Measurements from ENCODE around the gene COIL. TPM values are rescaled to one million over a fixed set of nuclear protein-coding genes. Genes with fewer than 3 reads are reported as not detected.
"Not testable (repeated sequence)": the region's sequence is repeated elsewhere in the genome, so short reads cannot be mapped to it uniquely, and the experiment has no call there.

Gene COIL
- total RNA-seq, 2 experiments from 2014 or later: 16.9 to 18.2 TPM

- no peak overlapping the region for H3K27ac Mint-ChIP-seq
- peaks cover 19% of the 10 kb centered on the region for H3K4me1 Mint-ChIP-seq (ENCODE audit: low read depth)
- no peaks in the 10 kb centered on the region for H3K36me3 Mint-ChIP-seq (ENCODE audit: low read depth)
- intact Hi-C loops (cut with micrococcal nuclease): loop anchor here (5.0 kb wide), 1 partner anchor 65 kb away; the partner anchor contains the start of gene TRIM25
- no peaks in the 10 kb centered on the region for H3K9me3 Mint-ChIP-seq
- peak overlapping the region; percentile 57 for H3K4me3 Mint-ChIP-seq
- H3K27me3 Mint-ChIP-seq (ENCODE audit: low read depth): peaks cover 3% of the 10 kb centered on the region
- DNase-seq: no peak
- CTCF ChIA-PET: interaction anchor here (0.6 kb wide), 2 partner anchors 136 to 575 kb away, joined by 3 read pairs; no protein-coding TSS in a partner anchor
Observed at GRCh38 chr17:56976941-56977608, 16.2 kb upstream of the COIL start.

- peaks cover 3% of the 10 kb centered on the region for H3K27me3 Mint-ChIP-seq (ENCODE audit: low read depth)
- DNase-seq: no peak
- intact Hi-C loops (cut with micrococcal nuclease): loop anchor here (5.0 kb wide), 1 partner anchor 63 kb away; the partner anchor contains the start of gene TRIM25
- peaks cover 19% of the 10 kb centered on the region for H3K4me1 Mint-ChIP-seq (ENCODE audit: low read depth)
- H3K27ac Mint-ChIP-seq: no peak overlapping the region
- H3K36me3 Mint-ChIP-seq (ENCODE audit: low read depth): no peaks in the 10 kb centered on the region
- CTCF ChIA-PET: interaction anchor here (0.6 to 0.7 kb wide), 2 partner anchors 9 to 34 kb away, joined by 3 to 4 read pairs; no protein-coding TSS in a partner anchor
- H3K9me3 Mint-ChIP-seq: peaks cover 3% of the 10 kb centered on the region
- no peak overlapping the region for H3K4me3 Mint-ChIP-seq
Observed at GRCh38 chr17:56975656-56976055, 14.8 kb upstream of the COIL start.

GRCh38 chr17:56974055-56974454 lies 13.2 kb upstream of the COIL start:
- Mint-ChIP-seq H3K4me1 (ENCODE audit: low read depth) (peaks cover 15% of the 10 kb centered on the region), H3K27me3 (ENCODE audit: low read depth) (peaks cover 3% of the 10 kb centered on the region), H3K9me3 (peaks cover 3% of the 10 kb centered on the region), H3K36me3 (ENCODE audit: low read depth) (no peaks in the 10 kb centered on the region), H3K4me3 (no peak overlapping the region), H3K27ac (no peak overlapping the region)
- no peak for DNase-seq
- intact Hi-C loops (cut with micrococcal nuclease): no loop called here
- CTCF ChIA-PET: no interaction called here

- CTCF ChIA-PET: no interaction called here
- H3K4me3 Mint-ChIP-seq: no peak overlapping the region
- H3K9me3 Mint-ChIP-seq: peaks cover 3% of the 10 kb centered on the region
- no peak for DNase-seq
- no peak overlapping the region for H3K27ac Mint-ChIP-seq
- intact Hi-C loops (cut with micrococcal nuclease): no loop called here
- no peaks in the 10 kb centered on the region for H3K36me3 Mint-ChIP-seq (ENCODE audit: low read depth)
- H3K27me3 Mint-ChIP-seq (ENCODE audit: low read depth): peaks cover 3% of the 10 kb centered on the region
- peaks cover 9% of the 10 kb centered on the region for H3K4me1 Mint-ChIP-seq (ENCODE audit: low read depth)
Observed at GRCh38 chr17:56973520-56973919, 12.7 kb upstream of the COIL start.

GRCh38 chr17:56972111-56972730 lies 11.4 kb upstream of the COIL start:
- Mint-ChIP-seq H3K4me3 (no peak overlapping the region), H3K27ac (no peak overlapping the region), H3K4me1 (ENCODE audit: low read depth) (peaks cover 5% of the 10 kb centered on the region), H3K36me3 (ENCODE audit: low read depth) (no peaks in the 10 kb centered on the region), H3K27me3 (ENCODE audit: low read depth) (peaks cover 3% of the 10 kb centered on the region), H3K9me3 (peaks cover 3% of the 10 kb centered on the region)
- intact Hi-C loops (cut with micrococcal nuclease): no loop called here
- CTCF ChIA-PET: no interaction called here
- DNase-seq: no peak

GRCh38 chr17:56970974-56971373 lies 10.1 kb upstream of the COIL start:
- Mint-ChIP-seq H3K4me1 (ENCODE audit: low read depth) (no peaks in the 10 kb centered on the region), H3K4me3 (no peak overlapping the region), H3K27me3 (ENCODE audit: low read depth) (peaks cover 3% of the 10 kb centered on the region), H3K36me3 (ENCODE audit: low read depth) (no peaks in the 10 kb centered on the region), H3K9me3 (peaks cover 3% of the 10 kb centered on the region), H3K27ac (no peak overlapping the region)
- no peak for DNase-seq
- intact Hi-C loops (cut with micrococcal nuclease): no loop called here
- CTCF ChIA-PET: no interaction called here

GRCh38 chr17:56966338-56966737 lies 5.5 kb upstream of the COIL start:
- H3K36me3 Mint-ChIP-seq (ENCODE audit: low read depth): no peaks in the 10 kb centered on the region

GRCh38 chr17:56965681-56966080 lies 4.8 kb upstream of the COIL start:
- H3K9me3 Mint-ChIP-seq; H3K4me1 Mint-ChIP-seq (ENCODE audit: low read depth); H3K27ac Mint-ChIP-seq; DNase-seq; H3K4me3 Mint-ChIP-seq; H3K36me3 Mint-ChIP-seq (ENCODE audit: low read depth); intact Hi-C loops (cut with micrococcal nuclease); H3K27me3 Mint-ChIP-seq (ENCODE audit: low read depth); CTCF ChIA-PET: not testable (repeated sequence)

More at GRCh38 chr17:56966338-56966737, 5.5 kb upstream of the COIL start:
- no peak for DNase-seq
- Mint-ChIP-seq H3K27me3 (ENCODE audit: low read depth) (no peaks in the 10 kb centered on the region), H3K4me3 (no peak overlapping the region), H3K9me3 (peaks cover 3% of the 10 kb centered on the region), H3K4me1 (ENCODE audit: low read depth) (no peaks in the 10 kb centered on the region), H3K27ac (no peak overlapping the region)
- intact Hi-C loops (cut with micrococcal nuclease): no loop called here
- CTCF ChIA-PET: interaction anchor here (0.9 kb wide), 1 partner anchor 47 kb away, joined by 4 read pairs; no protein-coding TSS in a partner anchor

GRCh38 chr17:56965241-56965640 lies 4.4 kb upstream of the COIL start:
- intact Hi-C loops (cut with micrococcal nuclease); H3K27ac Mint-ChIP-seq; DNase-seq; CTCF ChIA-PET; H3K9me3 Mint-ChIP-seq; H3K4me1 Mint-ChIP-seq (ENCODE audit: low read depth); H3K27me3 Mint-ChIP-seq (ENCODE audit: low read depth); H3K4me3 Mint-ChIP-seq; H3K36me3 Mint-ChIP-seq (ENCODE audit: low read depth): not testable (repeated sequence)

- Mint-ChIP-seq H3K4me1 (ENCODE audit: low read depth) (peaks cover 25% of the 10 kb centered on the region), H3K27me3 (ENCODE audit: low read depth) (no peaks in the 10 kb centered on the region), H3K36me3 (ENCODE audit: low read depth) (no peaks in the 10 kb centered on the region), H3K9me3 (no peaks in the 10 kb centered on the region), H3K27ac (no peak overlapping the region), H3K4me3 (no peak overlapping the region)
- DNase-seq: no peak
- intact Hi-C loops (cut with micrococcal nuclease): no loop called here
- CTCF ChIA-PET: no interaction called here
Observed at GRCh38 chr17:56956992-56957391, 3.9 kb downstream of the COIL start.

- CTCF ChIA-PET: no interaction called here
- Mint-ChIP-seq H3K4me1 (ENCODE audit: low read depth) (no peaks in the 10 kb centered on the region), H3K27ac (no peak overlapping the region), H3K27me3 (ENCODE audit: low read depth) (no peaks in the 10 kb centered on the region), H3K9me3 (no peaks in the 10 kb centered on the region), H3K36me3 (ENCODE audit: low read depth) (peaks cover 23% of the 10 kb centered on the region), H3K4me3 (no peak overlapping the region)
- DNase-seq: no peak
- intact Hi-C loops (cut with micrococcal nuclease): no loop called here
Observed at GRCh38 chr17:56949595-56949994, 11.3 kb downstream of the COIL start.

GRCh38 chr17:56948491-56948890 lies 12.4 kb downstream of the COIL start:
- peaks cover 29% of the 10 kb centered on the region for H3K36me3 Mint-ChIP-seq (ENCODE audit: low read depth)
- no peaks in the 10 kb centered on the region for H3K27me3 Mint-ChIP-seq (ENCODE audit: low read depth)
- CTCF ChIA-PET: interaction anchor here (0.7 kb wide), 1 partner anchor 9 kb away, joined by 4 read pairs; no protein-coding TSS in a partner anchor
- no peak overlapping the region for H3K27ac Mint-ChIP-seq
- DNase-seq: no peak
- intact Hi-C loops (cut with micrococcal nuclease): no loop called here
- H3K4me3 Mint-ChIP-seq: no peak overlapping the region
- no peaks in the 10 kb centered on the region for H3K9me3 Mint-ChIP-seq
- H3K4me1 Mint-ChIP-seq (ENCODE audit: low read depth): peaks cover 3% of the 10 kb centered on the region

- DNase-seq: no peak
- no peaks in the 10 kb centered on the region for H3K9me3 Mint-ChIP-seq
- intact Hi-C loops (cut with micrococcal nuclease): no loop called here
- peaks cover 29% of the 10 kb centered on the region for H3K36me3 Mint-ChIP-seq (ENCODE audit: low read depth)
- no peak overlapping the region for H3K27ac Mint-ChIP-seq
- CTCF ChIA-PET: interaction anchor here (0.6 to 0.7 kb wide), 2 partner anchors 8 to 131 kb away, joined by 3 to 4 read pairs; no protein-coding TSS in a partner anchor
- H3K4me1 Mint-ChIP-seq (ENCODE audit: low read depth): peaks cover 4% of the 10 kb centered on the region
- no peak overlapping the region for H3K4me3 Mint-ChIP-seq
- H3K27me3 Mint-ChIP-seq (ENCODE audit: low read depth): no peaks in the 10 kb centered on the region
Observed at GRCh38 chr17:56947741-56948140, 13.1 kb downstream of the COIL start.
